Measurements from ENCODE around the gene LRRC28. TPM values are rescaled to one million over a fixed set of nuclear protein-coding genes. Genes with fewer than 3 reads are reported as not detected.

LRRC28 gene
- total and polyA plus RNA-seq, 3 donors from 2014 or later, result 78.9 to 100.0 (median 97.1) TPM

DNA sequence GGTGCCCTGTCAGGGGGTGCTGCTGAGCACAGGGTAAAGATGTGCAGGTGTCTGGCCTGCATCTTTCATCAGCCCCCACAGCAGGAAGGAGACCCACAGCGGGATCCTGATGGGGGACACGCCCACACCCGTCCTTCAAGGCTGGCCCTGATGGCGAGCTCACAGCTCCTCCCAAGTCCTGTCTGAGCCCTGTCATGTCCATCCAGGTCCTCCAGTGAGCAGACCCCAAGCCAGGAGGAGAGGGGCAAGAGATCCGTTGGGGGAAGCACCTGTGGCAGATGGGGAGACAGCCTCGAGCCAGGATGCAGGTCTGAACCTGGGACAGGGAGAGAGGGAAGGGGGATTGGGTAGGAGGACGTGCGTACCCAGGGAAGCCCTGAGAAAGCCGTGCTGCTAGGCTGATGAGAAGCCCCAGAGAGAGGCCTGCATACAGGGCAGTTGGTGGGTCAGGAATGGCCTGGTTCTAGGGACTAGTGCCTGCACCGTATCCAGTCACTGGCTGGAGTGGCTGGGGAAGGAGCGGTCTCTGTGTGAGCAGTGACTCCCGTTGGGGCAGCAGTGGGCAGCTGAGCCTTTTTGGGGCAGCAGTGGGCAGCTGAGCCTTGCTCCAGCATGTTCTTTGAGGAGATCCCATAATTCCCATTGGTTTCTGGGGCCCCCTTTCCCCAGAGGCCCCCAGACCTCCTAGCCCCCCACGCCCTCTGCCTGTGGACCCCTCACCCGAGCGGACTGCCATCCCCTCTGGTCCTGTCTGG, 181.2 kb downstream of the LRRC28 start:
- no peak for DNase-seq
- Histone ChIP-seq H3K27ac (no peak overlapping the region), H3K4me3 (no peak overlapping the region), H3K36me3 (ENCODE audit: low read depth, missing control alignments) (no peaks in the 10 kb centered on the region), H3K27me3 (no peaks in the 10 kb centered on the region), H3K9me3 (no peaks in the 10 kb centered on the region), H3K4me1 (peaks cover 13% of the 10 kb centered on the region)
- 89 to 93% methylated on average over 10 to 14 of the region's 15 CpGs for WGBS, 2 donors
- TF ChIP-seq POLR2A (IDR thresholded peaks at IDR 0.05), result no peak
- TF ChIP-seq, protein P1, sequence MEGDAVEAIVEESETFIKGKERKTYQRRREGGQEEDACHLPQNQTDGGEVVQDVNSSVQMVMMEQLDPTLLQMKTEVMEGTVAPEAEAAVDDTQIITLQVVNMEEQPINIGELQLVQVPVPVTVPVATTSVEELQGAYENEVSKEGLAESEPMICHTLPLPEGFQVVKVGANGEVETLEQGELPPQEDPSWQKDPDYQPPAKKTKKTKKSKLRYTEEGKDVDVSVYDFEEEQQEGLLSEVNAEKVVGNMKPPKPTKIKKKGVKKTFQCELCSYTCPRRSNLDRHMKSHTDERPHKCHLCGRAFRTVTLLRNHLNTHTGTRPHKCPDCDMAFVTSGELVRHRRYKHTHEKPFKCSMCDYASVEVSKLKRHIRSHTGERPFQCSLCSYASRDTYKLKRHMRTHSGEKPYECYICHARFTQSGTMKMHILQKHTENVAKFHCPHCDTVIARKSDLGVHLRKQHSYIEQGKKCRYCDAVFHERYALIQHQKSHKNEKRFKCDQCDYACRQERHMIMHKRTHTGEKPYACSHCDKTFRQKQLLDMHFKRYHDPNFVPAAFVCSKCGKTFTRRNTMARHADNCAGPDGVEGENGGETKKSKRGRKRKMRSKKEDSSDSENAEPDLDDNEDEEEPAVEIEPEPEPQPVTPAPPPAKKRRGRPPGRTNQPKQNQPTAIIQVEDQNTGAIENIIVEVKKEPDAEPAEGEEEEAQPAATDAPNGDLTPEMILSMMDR (IDR thresholded peaks at IDR 0.05), result no peak
- intact Hi-C loops (cut with DNase I; ENCODE audit: low total_unique reads), result no loop called here

DNA sequence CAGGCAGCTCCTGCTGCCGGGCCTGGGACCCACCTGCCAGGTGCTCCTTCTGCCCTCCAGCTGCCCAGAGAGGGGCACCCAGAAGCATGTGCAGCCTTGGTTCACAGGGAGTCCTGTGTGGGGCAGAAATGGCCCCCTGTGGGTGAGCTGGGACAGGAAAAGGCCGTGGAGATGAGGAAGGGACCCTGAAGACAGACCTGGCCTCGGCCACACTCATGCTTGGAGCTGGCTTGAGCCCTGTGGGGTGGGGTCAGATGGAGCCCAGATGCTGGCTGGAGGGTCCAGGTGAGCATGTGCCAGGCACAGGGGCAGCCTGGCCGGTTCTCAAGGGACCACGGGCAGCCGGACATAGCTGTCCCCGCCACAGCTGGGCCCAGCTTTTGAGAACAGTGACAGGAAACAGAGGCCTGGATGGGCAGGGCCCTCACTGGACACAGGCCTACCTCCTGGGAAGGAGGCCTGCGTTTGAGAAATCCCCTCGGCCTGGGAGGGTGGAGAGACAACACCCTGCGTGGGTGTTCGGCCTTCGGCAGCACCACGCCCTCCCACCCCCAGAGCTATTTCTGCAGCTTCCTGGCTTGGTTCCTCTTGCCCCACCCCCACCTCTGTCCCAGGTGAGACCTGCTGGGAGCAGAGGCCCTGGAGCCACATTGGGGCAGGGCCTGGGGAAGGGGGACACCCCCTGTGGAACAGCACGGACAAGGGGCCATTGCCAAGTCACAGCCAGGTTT, 181.9 kb downstream of the LRRC28 start:
- H3K4me3 ChIP-seq, result no peak overlapping the region
- TF ChIP-seq POLR2A (IDR thresholded peaks at IDR 0.05), result no peak
- TF ChIP-seq, protein P1 (IDR thresholded peaks at IDR 0.05), result no peak
- DNase-seq, result no peak
- WGBS, 2 donors, result 52 to 93% methylated on average over 6 to 14 of the region's 14 CpGs
- H3K27me3 ChIP-seq, result no peaks in the 10 kb centered on the region
- H3K9me3 ChIP-seq, result no peaks in the 10 kb centered on the region
- no peaks in the 10 kb centered on the region for H3K36me3 ChIP-seq (ENCODE audit: low read depth, missing control alignments)
- no peak overlapping the region for H3K27ac ChIP-seq
- peaks cover 13% of the 10 kb centered on the region for H3K4me1 ChIP-seq
- intact Hi-C loops (cut with DNase I; ENCODE audit: low total_unique reads), result no loop called here

DNA sequence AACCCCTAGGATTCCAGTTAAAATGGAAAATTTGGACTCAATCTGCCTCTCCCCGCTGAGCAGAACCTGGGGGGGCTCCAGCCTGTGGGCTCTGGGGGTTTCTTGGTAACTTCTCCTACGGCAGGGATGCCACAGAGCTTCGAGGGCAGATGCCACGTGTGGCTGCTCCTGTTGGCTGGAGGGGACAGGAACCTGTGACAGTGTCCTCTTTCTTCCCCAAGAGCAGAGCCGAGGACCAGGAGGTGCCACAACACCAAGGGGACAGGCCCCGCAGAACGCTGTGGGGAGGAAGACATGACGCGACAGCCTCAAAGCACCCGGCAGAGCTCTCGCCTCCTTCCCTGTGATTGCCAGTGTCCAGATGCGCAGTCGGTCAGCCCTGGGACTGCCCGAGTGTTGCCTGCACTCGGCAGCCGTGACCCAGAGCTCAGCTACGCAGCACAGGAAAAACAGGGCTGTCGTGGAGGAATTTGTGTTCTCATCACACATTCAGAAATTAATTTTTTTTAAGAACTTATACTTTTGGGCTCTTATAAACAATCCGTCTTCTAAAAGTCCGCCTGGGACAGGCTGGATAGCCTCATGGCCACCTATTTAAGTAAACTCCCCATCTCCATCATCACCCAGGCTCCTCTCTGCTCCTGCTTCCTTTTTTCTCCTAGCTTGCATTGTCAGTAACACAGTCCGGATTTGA, 182.6 kb downstream of the LRRC28 start:
- peaks cover 17% of the 10 kb centered on the region for H3K4me1 ChIP-seq
- H3K4me3 ChIP-seq, result no peak overlapping the region
- no peak for DNase-seq
- H3K9me3 ChIP-seq, result no peaks in the 10 kb centered on the region
- no peak overlapping the region for H3K27ac ChIP-seq
- no peaks in the 10 kb centered on the region for H3K27me3 ChIP-seq
- intact Hi-C loops (cut with DNase I; ENCODE audit: low total_unique reads), result no loop called here
- no peak for TF ChIP-seq POLR2A (IDR thresholded peaks at IDR 0.05)
- TF ChIP-seq, protein P1 (IDR thresholded peaks at IDR 0.05), result no peak
- H3K36me3 ChIP-seq (ENCODE audit: low read depth, missing control alignments), result no peaks in the 10 kb centered on the region
- 89 to 92% methylated on average over 16 to 21 of the region's 21 CpGs for WGBS, 2 donors

DNA sequence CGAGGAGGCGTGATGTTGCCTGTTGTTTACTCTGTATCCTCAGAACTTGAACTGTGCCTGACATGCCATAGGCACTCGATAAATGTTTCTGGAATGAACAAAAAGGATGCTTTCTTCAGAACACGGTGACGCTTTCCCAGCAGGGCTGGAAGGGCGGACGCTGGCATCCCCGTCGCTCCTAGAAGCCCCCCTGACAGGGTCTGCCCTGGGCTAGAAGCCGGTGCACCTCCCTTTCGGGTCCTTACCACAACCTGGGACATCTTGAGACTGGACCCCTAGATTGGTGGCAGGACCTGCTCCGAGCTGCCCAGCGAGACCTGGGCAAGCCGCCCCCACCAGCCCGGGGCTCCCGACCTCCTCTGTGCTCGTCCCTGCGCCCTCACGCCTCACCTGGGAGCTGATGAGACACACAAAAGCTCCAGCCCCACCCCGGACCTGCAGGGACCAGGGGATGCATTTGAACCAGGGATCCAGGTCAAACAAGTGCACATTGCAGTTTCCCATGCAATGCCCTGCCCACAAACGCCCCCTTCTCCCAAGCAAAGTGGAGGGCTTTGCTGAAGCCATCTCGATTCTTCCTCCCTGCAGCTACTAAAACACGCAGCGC, 183.3 kb downstream of the LRRC28 start:
- no peaks in the 10 kb centered on the region for H3K36me3 ChIP-seq (ENCODE audit: low read depth, missing control alignments)
- no peaks in the 10 kb centered on the region for H3K9me3 ChIP-seq
- no peak for DNase-seq
- H3K27ac ChIP-seq, result no peak overlapping the region
- H3K4me3 ChIP-seq, result no peak overlapping the region
- H3K4me1 ChIP-seq, result peaks cover 17% of the 10 kb centered on the region
- H3K27me3 ChIP-seq, result no peaks in the 10 kb centered on the region
- WGBS, 2 donors, result 86 to 89% methylated on average over 9 to 23 of the region's 24 CpGs
- no peak for TF ChIP-seq POLR2A (IDR thresholded peaks at IDR 0.05)
- TF ChIP-seq, protein P1 (IDR thresholded peaks at IDR 0.05), result no peak
- intact Hi-C loops (cut with DNase I; ENCODE audit: low total_unique reads), result no loop called here
